Measurements from ENCODE around the gene ENTPD3. TPM values are rescaled to one million over a fixed set of nuclear protein-coding genes. Genes with fewer than 3 reads are reported as not detected.

ENTPD3 gene
- total RNA-seq, 1 experiment from 2014 or later, result 6.0 TPM

- DNase-seq (no peak), ATAC-seq (no peak)
- Histone ChIP-seq H3K9me3 (ENCODE audit: low read length) (no peaks in the 10 kb centered on the region), H3K79me2 (ENCODE audit: low read length) (no peaks in the 10 kb centered on the region), H4K20me1 (ENCODE audit: low read length) (no peaks in the 10 kb centered on the region), H3K4me1 (ENCODE audit: insufficient read depth, low read length) (peaks cover 8% of the 10 kb centered on the region; the same call in 1 of the 2 replicates), H3K4me3 (ENCODE audit: low read length) (no peak overlapping the region), H2AFZ (ENCODE audit: low read length) (no peak overlapping the region), H3K4me2 (ENCODE audit: low read length) (no peak overlapping the region), H3K9ac (ENCODE audit: low read length) (no peak overlapping the region), H3K27me3 (ENCODE audit: low read length) (no peaks in the 10 kb centered on the region), H3F3A (ENCODE audit: low read length, unreplicated experiment) (no peaks in the 10 kb centered on the region), H3K36me3 (ENCODE audit: low read depth, low read length) (no peaks in the 10 kb centered on the region), H3K9me2 (replicated peaks; ENCODE audit: low read length) (no peaks in the 10 kb centered on the region), H3K27ac (ENCODE audit: low read length) (no peak overlapping the region)
- no TSS peak for BruUV-seq (replicated peaks)
- ChIA-PET POLR2A (ENCODE audit: unreplicated experiment) (no interaction called here), CTCF (no interaction called here)
- intact Hi-C loops (cut with micrococcal nuclease), result no loop called here
- TF ChIP-seq CTCF (conservative IDR thresholded peaks at IDR 0.05; ENCODE audit: low read depth, low read length), result no peak
- TF ChIP-seq EZH2phosphoT487 (IDR thresholded peaks at IDR 0.05; ENCODE audit: borderline replicate concordance, low read length), result no peak
- no peak for TF ChIP-seq EZH2 (IDR thresholded peaks at IDR 0.05; ENCODE audit: low read length, unreplicated experiment)
Observed at GRCh38 chr3:40377822-40378221, 9.2 kb upstream of the ENTPD3 start.

- ATAC-seq (no peak), DNase-seq (no peak)
- no peaks in the 10 kb centered on the region for H3K27me3 ChIP-seq (ENCODE audit: low read length)
- no peaks in the 10 kb centered on the region for H3K9me2 ChIP-seq (replicated peaks; ENCODE audit: low read length)
- no peaks in the 10 kb centered on the region for H3K79me2 ChIP-seq (ENCODE audit: low read length)
- no peak overlapping the region for H3K9ac ChIP-seq (ENCODE audit: low read length)
- no peak overlapping the region for H2AFZ ChIP-seq (ENCODE audit: low read length)
- POLR2A ChIA-PET (ENCODE audit: unreplicated experiment), result no interaction called here
- CTCF ChIA-PET, result no interaction called here
- no peaks in the 10 kb centered on the region for H3K36me3 ChIP-seq (ENCODE audit: low read depth, low read length)
- H4K20me1 ChIP-seq (ENCODE audit: low read length), result no peaks in the 10 kb centered on the region
- H3F3A ChIP-seq (ENCODE audit: low read length, unreplicated experiment), result no peaks in the 10 kb centered on the region
- TF ChIP-seq EZH2 (IDR thresholded peaks at IDR 0.05; ENCODE audit: low read length, unreplicated experiment) (no peak), CTCF (conservative IDR thresholded peaks at IDR 0.05; ENCODE audit: low read depth, low read length) (no peak), EZH2phosphoT487 (IDR thresholded peaks at IDR 0.05; ENCODE audit: borderline replicate concordance, low read length) (no peak)
- BruUV-seq (replicated peaks), result no TSS peak
- no peak overlapping the region for H3K4me3 ChIP-seq (ENCODE audit: low read length)
- H3K27ac ChIP-seq (ENCODE audit: low read length), result no peak overlapping the region
- H3K9me3 ChIP-seq (ENCODE audit: low read length), result no peaks in the 10 kb centered on the region
- no peak overlapping the region for H3K4me2 ChIP-seq (ENCODE audit: low read length)
- H3K4me1 ChIP-seq (ENCODE audit: insufficient read depth, low read length), result peaks cover 12% of the 10 kb centered on the region; the same call in 1 of the 2 replicates
- intact Hi-C loops (cut with micrococcal nuclease), result no loop called here
Observed at GRCh38 chr3:40379674-40380306, 7.2 kb upstream of the ENTPD3 start.

GRCh38 chr3:40381904-40382616 lies 4.9 kb upstream of the ENTPD3 start:
- intact Hi-C loops (cut with micrococcal nuclease), result no loop called here
- Histone ChIP-seq H4K20me1 (ENCODE audit: low read length) (no peaks in the 10 kb centered on the region), H3K79me2 (ENCODE audit: low read length) (no peaks in the 10 kb centered on the region), H3K4me3 (ENCODE audit: low read length) (no peak overlapping the region), H3K4me2 (ENCODE audit: low read length) (no peak overlapping the region), H3F3A (ENCODE audit: low read length, unreplicated experiment) (no peaks in the 10 kb centered on the region), H3K27ac (ENCODE audit: low read length) (no peak overlapping the region), H3K4me1 (ENCODE audit: insufficient read depth, low read length) (peaks cover 16% of the 10 kb centered on the region; the same call in 1 of the 2 replicates), H3K9me3 (ENCODE audit: low read length) (no peaks in the 10 kb centered on the region), H3K9me2 (replicated peaks; ENCODE audit: low read length) (no peaks in the 10 kb centered on the region), H3K27me3 (ENCODE audit: low read length) (no peaks in the 10 kb centered on the region), H3K36me3 (ENCODE audit: low read depth, low read length) (no peaks in the 10 kb centered on the region), H2AFZ (ENCODE audit: low read length) (no peak overlapping the region), H3K9ac (ENCODE audit: low read length) (no peak overlapping the region)
- no peak for TF ChIP-seq EZH2phosphoT487 (IDR thresholded peaks at IDR 0.05; ENCODE audit: borderline replicate concordance, low read length)
- TF ChIP-seq EZH2 (IDR thresholded peaks at IDR 0.05; ENCODE audit: low read length, unreplicated experiment), result no peak
- no peak for TF ChIP-seq CTCF (conservative IDR thresholded peaks at IDR 0.05; ENCODE audit: low read depth, low read length)
- ATAC-seq (no peak), DNase-seq (no peak)
- no TSS peak for BruUV-seq (replicated peaks)
- ChIA-PET POLR2A (ENCODE audit: unreplicated experiment) (no interaction called here), CTCF (no interaction called here)
